HG03565 (cell line): ENCODE measurements around the gene NOD1.

ENCODE experiments used
- ATAC-seq: cut with Tn5 transposase; IDR thresholded peaks from one replicate; pipeline ENCODE4 v1.9.1; 2021; ENCODE audit warnings: mild to moderate bottlenecking, moderate library complexity; ENCODE audit not compliant: unreplicated experiment

The NOD1 gene

DNA sequence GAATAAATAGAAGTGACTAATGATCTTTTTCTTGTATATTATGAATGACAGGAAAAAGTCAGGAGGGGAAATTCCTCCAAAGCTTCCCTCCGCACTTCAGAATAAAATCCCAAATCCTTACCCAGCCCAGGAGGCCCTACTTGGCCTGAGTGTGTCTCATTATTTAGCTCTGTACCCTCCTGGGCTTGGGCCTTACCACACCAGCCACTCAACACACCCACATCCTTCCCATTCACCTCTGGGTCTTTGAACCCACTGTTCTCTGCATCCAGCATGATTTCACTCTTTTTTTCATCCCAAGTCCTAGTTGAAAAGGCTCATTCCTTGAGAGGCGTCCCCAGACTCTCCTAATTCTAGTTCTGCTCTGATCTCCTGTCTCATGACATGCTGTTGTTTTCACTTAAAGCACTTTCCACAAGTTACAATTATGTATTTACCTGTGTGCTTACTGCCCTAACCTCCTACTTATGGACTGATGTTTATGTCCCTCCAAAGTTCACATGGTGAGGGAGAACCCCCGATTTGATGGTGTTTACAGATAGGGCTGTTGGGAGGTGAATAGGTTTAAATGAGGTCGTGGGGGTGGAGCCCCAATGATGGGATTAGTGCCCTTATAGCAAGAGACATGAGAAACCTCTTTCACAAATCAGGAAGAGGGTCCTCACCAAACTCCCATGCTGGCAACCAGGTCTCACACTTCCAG lies 6.4 kb downstream of the NOD1 start:
- ATAC-seq: no peak

- ATAC-seq: no peak
These were observed 7.4 kb downstream of the NOD1 start for GRCh38 chr7:30471205-30471604.

- no peak for ATAC-seq
These were observed 7.8 kb downstream of the NOD1 start for GRCh38 chr7:30470771-30471170.

GRCh38 chr7:30470163-30470770 lies 8.3 kb downstream of the NOD1 start:
- no peak for ATAC-seq

DNA sequence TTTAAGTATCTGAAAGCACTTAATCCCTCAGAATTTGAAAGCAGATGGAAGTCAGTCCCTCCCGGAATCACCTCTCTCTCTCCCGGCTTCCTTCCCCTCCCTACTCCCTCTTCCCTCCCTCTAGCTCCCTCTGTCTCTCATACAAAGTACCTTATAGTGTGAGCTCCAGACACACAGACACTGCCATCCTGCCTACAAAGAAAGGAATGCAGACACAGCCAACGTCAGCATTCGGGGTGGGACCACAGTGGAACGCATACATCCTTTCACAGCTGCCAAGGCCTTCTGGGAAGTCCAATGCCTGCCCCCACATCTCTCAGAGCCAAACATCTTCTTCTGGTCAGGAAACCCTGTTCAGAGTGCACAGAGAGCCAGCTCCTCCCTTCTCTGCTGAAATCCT lies 9.3 kb downstream of the NOD1 start:
- no peak for ATAC-seq

- ATAC-seq: no peak
These were observed 9.8 kb downstream of the NOD1 start for GRCh38 chr7:30468791-30469190.

DNA sequence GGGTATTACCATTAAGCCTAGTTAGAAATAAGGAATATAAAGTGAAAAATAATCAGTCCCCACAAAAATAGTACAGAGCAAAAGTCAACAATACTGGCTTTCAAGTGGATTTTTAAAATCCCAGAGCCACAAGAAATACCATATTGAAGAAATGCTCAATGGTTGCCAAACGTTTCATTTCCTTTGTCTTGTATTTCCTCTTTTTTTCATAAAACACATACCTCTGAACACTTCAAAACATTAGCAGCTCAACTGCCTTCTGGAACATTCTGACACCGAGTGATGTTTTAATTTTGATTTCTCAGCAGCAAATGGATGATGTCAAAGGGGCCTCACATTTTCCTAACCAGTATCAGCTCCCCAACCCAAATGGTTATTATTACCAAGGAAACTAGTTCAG lies 10.5 kb downstream of the NOD1 start:
- ATAC-seq: no peak

- ATAC-seq: no peak
These were observed 11.3 kb downstream of the NOD1 start for GRCh38 chr7:30467271-30467670.

- no peak for ATAC-seq
These were observed 12.3 kb downstream of the NOD1 start for GRCh38 chr7:30466266-30466665.

DNA sequence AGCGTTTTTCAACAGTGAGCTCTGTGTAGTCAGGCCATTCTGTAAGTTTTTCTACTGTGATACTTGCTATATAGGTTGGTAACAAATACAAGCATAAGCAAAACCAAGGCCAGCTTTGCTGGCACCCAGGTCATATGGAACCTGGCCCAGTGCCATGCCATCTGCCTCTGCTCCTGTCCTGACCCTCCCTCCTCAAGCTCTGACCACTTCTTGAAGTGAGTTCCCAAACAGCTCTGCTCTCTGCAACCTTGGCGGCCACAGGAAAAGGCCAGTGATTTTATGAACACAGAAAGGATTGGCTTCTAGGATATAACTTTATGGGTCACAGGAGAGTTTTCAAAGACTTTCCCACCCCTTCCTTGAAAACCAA lies 12.8 kb downstream of the NOD1 start:
- no peak for ATAC-seq

DNA sequence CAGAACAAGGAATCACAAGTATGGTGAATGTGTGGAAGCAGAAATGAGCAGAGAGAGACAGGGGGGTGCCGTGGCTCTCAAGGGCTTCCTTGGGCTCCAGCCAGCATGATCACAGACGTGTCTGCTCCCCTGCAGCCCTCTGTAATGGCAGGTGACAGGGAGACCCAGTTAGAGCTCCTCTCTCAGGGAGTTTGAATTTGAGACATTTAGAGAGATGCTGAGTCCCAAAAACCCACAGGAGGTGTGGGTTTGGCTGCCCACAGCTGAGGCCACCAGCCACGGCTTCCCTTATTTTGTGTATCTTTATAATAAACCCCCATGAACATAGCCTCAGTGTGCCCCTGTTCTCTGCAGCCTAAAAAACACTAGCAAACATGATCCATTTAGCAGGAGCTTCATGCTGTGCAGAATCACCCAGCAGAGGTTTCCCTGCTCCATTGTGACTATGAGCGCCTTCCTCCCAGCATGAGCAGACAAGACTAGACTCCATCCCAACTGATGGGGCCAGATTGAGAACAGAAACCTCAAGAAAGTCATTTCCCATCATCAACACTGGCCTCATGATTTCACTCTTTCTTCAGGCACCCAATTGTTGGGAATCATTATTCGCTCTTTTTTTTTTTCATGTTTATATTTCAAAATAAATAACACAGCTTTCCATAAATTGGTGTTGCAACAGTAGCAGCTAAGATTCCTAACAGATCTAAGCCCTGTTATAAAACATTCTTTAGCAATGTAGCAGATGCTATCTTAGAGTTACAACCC lies 13.4 kb downstream of the NOD1 start:
- ATAC-seq: no peak

- no peak for ATAC-seq
These were observed 14.3 kb downstream of the NOD1 start for GRCh38 chr7:30464231-30464671.

- ATAC-seq: no peak
These were observed 15.0 kb downstream of the NOD1 start for GRCh38 chr7:30463405-30464145.

DNA sequence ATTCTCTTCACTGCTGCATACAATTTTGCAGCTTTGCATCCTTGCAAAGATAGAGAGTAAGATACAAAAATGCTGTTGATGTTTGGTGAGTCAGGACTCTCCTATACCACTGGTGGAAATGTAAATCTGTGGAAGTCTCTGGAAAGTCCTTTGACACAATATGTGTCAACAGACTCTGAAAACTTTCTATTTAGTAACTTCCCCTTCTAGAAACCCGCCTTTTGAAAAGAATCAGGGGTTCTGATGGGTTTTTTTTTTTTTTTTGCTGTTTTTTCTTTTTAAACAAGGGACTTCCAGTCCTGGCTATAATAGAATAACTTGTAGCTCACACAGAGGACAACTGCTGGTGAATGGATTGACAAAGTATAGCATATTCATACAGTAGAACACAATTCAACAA lies 16.4 kb downstream of the NOD1 start:
- ATAC-seq: no peak

- no peak for ATAC-seq
These were observed 18.3 kb downstream of the NOD1 start for GRCh38 chr7:30460246-30460633.

DNA sequence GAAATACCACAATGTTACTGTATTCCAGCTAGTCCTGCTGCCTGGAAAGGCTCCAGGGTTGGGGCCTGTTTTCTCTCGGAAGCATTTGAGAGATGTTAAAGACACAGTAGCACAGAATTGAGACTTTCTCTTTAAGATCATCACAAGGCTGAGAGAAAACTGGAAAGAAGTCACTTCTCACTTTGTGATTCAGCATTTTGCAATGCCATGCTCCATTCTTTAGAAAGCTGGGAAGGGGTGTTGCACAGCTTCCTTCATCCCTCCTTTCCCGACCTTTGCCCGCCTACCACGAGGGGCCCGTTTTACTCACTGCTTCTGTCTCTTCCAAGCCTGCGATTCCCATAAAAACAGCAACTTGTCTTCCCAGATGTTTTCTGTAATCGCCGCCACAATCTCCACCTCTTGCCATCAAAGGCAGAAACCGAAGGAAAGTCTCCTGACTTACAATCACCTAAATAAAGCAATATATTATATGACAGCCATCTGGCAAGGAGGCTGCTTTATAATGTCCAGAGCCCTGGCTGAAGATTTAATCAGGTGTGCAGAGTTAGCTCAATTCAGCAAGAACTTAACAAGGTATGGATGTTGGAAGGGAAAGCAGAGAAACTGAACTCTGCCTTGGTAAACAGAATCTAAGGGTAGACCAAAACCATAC lies 18.9 kb downstream of the NOD1 start:
- ATAC-seq: no peak

DNA sequence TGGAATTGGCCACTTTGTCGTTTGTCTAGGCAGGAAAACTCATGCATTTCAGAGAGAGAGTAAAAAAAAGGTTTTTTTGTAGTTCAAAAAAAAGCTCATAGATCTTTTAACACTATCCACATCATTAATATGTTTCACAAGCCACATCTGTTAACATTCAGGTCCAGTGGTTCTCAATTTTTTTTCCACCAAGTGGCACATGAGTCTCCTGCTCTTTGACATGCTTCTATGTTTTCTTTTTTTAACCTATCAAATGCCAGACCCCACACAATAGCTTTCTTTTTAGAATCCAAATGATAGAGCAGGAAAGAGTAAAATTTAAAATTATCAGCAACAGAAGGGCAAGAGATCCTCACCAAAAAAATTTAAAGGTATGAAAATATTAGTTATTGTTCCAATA lies 20.3 kb downstream of the NOD1 start:
- ATAC-seq: no peak

- ATAC-seq: no peak
These were observed 24.7 kb downstream of the NOD1 start for GRCh38 chr7:30453921-30454320.

- ATAC-seq: no peak
These were observed 25.6 kb downstream of the NOD1 start for GRCh38 chr7:30453016-30453415.

GRCh38 chr7:30452280-30452930 lies 26.2 kb downstream of the NOD1 start:
- ATAC-seq: no peak
